K562 (cell line): Measurements from ENCODE around the gene TGFBR1. TPM values are rescaled to one million over a fixed set of nuclear protein-coding genes. Genes with fewer than 3 reads are reported as not detected.

Experiments used
- RFX7 ChIP-seq: fragments of 250-450 bp; sonication (Bioruptor Pico); IDR thresholded peaks from 2 replicates; pipeline ENCODE4 v1.5.1; 2021; ENCODE audit warnings: mild to moderate bottlenecking
- ZBTB7A ChIP-seq: IDR thresholded peaks from 2 replicates; pipeline ENCODE4 v1.6.1; 2011; ENCODE audit warnings: low read depth, mild to moderate bottlenecking, low read length, moderate library complexity, borderline replicate concordance; ENCODE audit not compliant: control insufficient read depth
- polyA plus RNA-seq, 8 experiments: library from polyadenylated mRNA; depleted of rRNA in 4 of 8; stranded (reverse) in 5 of 8; unstranded in 3 of 8; fragments of >200 nt; fragmentation: Nextera tagmentation in 2 of 8; fragmentation: Illumina TruSeq in 1 of 8; extraction: Ambion mirVana in 2 of 8; extraction: Trizol in 1 of 8; gene quantifications; 2 replicates each; pipeline versions ENCODE4 v1.2.1 to v1.2.3, GENCODE V29; 2011 to 2014; ENCODE audit warnings: inconsistent platforms in 1 of 8, missing spikeins in 1 of 8
- total RNA-seq, 7 experiments: library from RNA; depleted of rRNA in 6 of 7; stranded (reverse); fragments of >200 nt in 6 of 7; fragmentation: Illumina TruSeq in 2 of 7; extraction: Trizol in 2 of 7; gene quantifications; 2 replicates each; pipeline versions ENCODE4 v1.2.1 to v1.2.3, GENCODE V29; 2011 to 2021; ENCODE audit warnings: low replicate concordance in 1 of 7
- TF ChIP-seq, protein P1 (sequence below), 2 experiments: fragments of 450-650 bp in 1 of 2; sonication (generic) in 1 of 2; formaldehyde crosslinking in 1 of 2; IDR thresholded peaks; 2 replicates each; pipeline versions ENCODE4 v1.7.1 to v1.9.0; 2016 to 2022; ENCODE audit warnings: inconsistent platforms in 1 of 2, mild to moderate bottlenecking in 1 of 2, missing genetic modification reagents in 1 of 2

Gene TGFBR1
- total and polyA plus RNA-seq, 9 of the 15 experiments (the other 6 are each of a cell fraction or from before 2014, with no cell fraction given): 15.5 to 62.4 (median 42.7) TPM

DNA sequence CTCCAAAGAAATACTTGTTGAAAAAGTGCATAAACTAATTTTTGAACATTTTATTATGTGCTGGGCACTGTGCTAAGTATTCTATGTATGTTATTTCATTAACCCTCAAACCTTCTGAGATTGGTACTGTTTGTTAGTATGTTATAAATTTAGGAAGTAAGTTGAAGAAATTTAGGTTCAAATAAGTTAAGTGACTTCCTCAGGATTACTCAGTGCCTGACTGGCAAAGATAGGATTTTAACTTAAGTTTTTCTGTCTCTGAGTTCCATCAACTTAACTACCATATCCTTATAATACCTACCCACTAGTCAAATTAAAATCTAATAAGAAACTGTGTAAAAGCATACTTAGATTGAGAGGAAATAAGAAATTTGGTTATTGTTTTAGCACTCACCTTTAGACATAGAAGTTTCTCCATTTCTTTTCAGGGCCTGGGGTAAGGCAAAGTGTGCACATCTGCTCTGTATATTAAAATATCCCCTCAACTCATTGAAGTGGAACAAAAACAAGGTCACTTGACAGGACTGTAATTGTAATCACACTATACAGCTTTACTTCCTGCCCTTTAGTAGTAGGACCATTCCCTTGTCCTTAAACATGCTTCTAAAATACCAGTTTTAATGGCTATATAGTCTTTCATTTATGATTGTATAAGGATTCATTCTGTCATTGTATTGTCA lies 15.2 kb downstream of the TGFBR1 start (continued):
- no peak for TF ChIP-seq ZBTB7A
- TF ChIP-seq, protein P1, sequence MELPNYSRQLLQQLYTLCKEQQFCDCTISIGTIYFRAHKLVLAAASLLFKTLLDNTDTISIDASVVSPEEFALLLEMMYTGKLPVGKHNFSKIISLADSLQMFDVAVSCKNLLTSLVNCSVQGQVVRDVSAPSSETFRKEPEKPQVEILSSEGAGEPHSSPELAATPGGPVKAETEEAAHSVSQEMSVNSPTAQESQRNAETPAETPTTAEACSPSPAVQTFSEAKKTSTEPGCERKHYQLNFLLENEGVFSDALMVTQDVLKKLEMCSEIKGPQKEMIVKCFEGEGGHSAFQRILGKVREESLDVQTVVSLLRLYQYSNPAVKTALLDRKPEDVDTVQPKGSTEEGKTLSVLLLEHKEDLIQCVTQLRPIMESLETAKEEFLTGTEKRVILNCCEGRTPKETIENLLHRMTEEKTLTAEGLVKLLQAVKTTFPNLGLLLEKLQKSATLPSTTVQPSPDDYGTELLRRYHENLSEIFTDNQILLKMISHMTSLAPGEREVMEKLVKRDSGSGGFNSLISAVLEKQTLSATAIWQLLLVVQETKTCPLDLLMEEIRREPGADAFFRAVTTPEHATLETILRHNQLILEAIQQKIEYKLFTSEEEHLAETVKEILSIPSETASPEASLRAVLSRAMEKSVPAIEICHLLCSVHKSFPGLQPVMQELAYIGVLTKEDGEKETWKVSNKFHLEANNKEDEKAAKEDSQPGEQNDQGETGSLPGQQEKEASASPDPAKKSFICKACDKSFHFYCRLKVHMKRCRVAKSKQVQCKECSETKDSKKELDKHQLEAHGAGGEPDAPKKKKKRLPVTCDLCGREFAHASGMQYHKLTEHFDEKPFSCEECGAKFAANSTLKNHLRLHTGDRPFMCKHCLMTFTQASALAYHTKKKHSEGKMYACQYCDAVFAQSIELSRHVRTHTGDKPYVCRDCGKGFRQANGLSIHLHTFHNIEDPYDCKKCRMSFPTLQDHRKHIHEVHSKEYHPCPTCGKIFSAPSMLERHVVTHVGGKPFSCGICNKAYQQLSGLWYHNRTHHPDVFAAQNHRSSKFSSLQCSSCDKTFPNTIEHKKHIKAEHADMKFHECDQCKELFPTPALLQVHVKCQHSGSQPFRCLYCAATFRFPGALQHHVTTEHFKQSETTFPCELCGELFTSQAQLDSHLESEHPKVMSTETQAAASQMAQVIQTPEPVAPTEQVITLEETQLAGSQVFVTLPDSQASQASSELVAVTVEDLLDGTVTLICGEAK (IDR thresholded peaks at IDR 0.05): no peak
- TF ChIP-seq, protein P1 (CRISPR knock-in tag; IDR thresholded peaks at IDR 0.05): no peak
- no peak for TF ChIP-seq RFX7 (CRISPR knock-in tag)
